DMS114 treated with DMSO at 0.1 percent for 48 hours (cell line): ENCODE data around the gene CREB1.
"Not testable (repeated sequence)": the region's sequence is repeated elsewhere in the genome, so short reads cannot be mapped to it uniquely, and the experiment has no call there.

Experiments
- DNase-seq: peaks from one replicate; lab custom pipeline; 2025; ENCODE audit not compliant: unreplicated experiment; lab: John Stamatoyannopoulos, UW

Gene CREB1

GRCh38 chr2:207529330-207530159 is at the start of gene CREB1:
TSS of gene CREB1 (plus strand) at chr2:207529962. CDS start at chr2:207555636, 25,674 bp downstream.
- DNase-seq, result peak; percentile 90

DNA sequence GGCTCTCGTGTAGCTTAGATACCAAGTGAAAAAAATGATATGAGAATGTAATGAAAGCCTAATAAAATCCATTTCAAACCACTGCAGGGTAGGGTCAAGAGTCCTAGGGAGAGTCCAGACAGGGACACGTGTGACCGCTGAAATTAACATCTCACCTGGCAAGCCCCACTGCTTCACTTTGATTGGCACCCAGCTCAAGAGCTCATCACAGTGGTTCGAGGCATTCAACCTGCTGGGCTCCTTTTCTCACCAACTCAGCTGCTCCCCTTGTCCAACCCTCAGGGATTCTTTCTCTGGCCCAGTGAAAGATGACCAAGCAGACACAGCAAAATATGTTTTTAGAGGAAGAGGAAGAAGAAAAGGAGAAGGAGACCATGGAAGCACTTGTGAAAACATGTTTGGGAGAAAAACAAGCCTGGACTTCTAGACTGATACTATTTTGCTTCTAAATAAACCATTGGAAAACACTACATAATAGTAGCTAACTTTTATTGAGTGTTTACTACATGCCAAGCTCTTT is 49.2 kb upstream of the CREB1 start:
- DNase-seq, result no peak

- no peak for DNase-seq
Measured at GRCh38 chr2:207481924-207482323, 47.8 kb upstream of the CREB1 start.

- no peak for DNase-seq
Measured at GRCh38 chr2:207482630-207483029, 47.1 kb upstream of the CREB1 start.

DNA sequence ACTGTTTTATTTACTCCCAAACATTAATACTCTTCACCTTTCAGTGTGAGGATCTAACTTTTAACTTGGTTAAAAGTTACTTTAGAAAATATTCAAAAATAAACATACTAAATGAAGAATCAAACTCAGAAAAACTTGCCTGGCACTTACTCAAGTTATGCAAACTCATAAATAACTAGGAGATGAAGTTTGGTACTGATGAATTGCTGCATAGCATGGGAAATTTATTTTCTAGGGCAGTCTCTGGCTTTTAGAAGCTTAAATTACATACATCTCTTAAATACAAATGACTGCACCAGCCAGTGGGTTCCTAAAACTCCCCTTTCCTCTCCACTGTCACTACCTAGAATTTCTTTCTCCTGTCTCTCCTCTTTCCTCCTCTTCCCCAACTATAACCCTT is 46.7 kb upstream of the CREB1 start:
- DNase-seq, result no peak

- no peak for DNase-seq
Measured at GRCh38 chr2:207483477-207483876, 46.3 kb upstream of the CREB1 start.

GRCh38 chr2:207484444-207485391 is 45.0 kb upstream of the CREB1 start:
- DNase-seq, result no peak

DNA sequence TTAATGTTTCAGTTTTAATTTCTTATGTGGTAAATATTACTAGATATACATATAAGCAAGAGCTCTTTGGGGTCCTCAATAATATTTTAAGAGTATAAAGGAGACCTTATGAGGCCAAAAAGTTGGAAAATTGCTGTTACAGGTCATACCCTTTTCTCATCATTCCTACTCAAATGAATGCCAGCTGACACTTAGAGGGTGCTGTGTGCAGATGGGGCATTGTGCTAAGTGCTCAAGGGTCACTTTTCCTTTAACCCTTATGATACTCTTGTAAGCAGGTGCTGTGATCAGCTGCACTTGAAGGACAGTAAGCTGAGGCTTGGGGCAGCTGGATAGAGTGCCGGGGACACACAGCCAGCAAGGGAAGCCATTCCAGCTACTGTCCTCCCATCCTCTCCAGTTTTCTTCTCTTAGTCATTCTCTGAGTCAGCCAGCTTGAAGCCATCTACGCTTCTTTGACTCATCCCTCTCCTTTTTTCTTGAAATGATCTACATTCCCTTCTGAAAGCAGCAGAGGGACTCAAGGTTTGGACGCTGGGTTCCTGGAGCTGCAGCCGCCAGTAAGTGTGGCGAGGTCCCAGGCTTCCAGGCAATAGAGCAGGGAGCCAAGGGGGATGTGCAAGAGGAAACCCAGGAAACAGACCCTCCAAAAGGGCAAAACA is 42.0 kb upstream of the CREB1 start:
- DNase-seq, result no peak

GRCh38 chr2:207489251-207489650 is 40.5 kb upstream of the CREB1 start:
- no peak for DNase-seq

DNA sequence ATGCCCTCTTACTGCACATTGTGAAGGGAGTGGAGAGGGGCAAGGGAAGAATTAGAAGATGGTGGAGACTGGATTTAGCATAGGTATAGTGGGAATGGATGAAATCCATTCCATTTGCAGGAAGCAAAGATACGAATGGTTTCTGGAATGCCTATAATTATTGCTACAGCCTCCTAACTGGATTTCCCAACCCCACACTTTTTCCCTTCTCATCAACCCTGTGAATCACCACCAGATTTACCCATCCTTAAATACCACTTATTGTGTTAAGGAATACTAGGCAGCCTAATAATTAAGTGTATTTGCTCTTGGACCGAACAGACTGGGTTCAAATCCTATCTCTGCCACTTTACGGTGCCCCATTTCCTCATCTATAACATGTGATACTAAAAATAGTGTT is 39.3 kb upstream of the CREB1 start:
- no peak for DNase-seq

GRCh38 chr2:207491086-207491485 is 38.7 kb upstream of the CREB1 start:
- no peak for DNase-seq

DNA sequence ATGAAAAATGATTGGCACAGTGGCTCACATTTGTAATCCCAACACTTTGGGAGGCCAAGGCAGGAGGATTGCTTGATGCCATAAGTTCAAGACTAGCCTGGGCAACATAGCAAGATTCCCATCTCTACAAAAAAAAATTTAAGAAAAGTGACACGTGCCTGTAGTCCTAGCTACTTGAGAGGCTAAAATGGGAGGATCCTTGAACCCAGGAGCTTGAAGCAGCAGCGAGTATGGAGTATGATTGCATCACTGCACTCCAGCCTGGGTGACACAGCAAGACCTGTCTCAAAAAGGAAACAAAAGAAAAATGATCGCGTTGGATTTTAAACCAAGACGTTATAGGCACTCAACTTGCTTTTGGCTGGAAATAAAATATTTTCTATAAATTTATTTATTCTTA is 37.8 kb upstream of the CREB1 start:
- DNase-seq, result no peak

GRCh38 chr2:207492461-207492860 is 37.3 kb upstream of the CREB1 start:
- no peak for DNase-seq

DNA sequence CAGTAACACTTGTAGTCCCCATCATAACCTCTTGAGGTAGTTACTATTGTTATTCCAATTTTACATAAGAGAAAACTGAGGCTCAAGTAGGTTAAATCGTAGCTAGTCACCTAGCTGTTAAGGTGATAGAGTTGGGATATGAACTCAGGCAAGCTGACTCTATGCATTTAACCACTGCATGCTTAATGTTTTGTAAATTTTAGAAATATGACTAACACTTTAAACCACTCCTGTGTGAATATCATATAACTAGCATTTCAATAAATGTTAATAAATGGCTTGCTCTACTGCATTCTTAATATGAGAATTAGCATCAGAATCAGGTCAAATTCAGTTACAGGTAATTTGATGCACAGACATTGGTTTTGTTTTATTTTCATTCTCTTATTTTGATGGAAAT is 35.6 kb upstream of the CREB1 start:
- no peak for DNase-seq

GRCh38 chr2:207496936-207497335 is 32.8 kb upstream of the CREB1 start:
- not testable (repeated sequence) for DNase-seq

GRCh38 chr2:207497596-207497995 is 32.2 kb upstream of the CREB1 start:
- DNase-seq, result no peak

GRCh38 chr2:207498427-207498826 is 31.3 kb upstream of the CREB1 start:
- no peak for DNase-seq

DNA sequence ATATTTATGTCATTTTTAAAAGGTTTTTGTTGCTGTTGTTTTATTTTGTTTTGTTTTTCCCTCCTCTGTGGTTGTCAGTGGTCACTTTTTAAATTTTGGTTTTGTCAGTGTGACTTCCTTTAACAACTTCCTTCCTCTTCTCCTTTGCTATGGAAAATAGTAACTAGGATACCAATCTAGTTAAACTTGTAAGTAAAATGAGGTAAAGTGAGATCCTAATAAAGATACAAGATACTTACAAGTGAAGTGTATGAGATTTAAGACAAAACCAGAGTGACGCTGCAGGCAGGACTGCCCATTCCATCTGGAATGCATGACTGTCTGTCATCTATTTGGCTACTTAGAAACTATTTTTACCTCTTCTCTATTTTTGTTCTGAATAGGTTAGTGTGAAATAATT is 30.6 kb upstream of the CREB1 start:
- no peak for DNase-seq

- no peak for DNase-seq
Measured at GRCh38 chr2:207501802-207502576, 27.8 kb upstream of the CREB1 start.

DNA sequence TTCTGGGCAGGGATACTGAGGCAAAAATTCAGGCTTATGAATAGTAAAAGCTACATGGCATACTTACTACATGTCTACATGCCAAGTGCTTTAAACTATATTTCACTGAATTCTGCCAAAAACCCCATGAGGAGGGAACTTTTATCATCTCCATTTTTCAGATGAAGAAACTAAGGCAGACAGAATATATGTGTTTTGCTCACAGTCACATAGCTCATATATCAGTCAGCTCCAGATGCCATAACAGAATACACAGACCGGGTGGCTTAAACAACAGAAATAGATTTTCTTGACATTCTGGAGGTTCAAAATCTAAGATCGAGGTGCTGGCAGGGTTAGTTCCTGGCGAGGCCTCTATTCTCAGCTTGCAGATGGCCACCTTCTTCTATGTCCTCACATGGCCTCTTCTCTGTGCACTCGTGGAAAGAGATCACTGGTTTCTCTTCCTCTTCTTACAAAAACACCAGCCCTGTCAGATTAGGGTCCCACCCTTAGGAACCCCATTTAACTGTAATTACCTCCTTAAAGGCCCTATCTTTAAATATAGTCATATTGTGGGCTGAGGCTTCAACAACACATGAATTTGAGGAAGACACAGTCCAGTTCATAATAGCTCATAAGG is 27.1 kb upstream of the CREB1 start:
- DNase-seq, result no peak
